GM20000 (cell line): ENCODE measurements around the gene CECR2.

Source experiments
- DNase-seq: peaks from one replicate; pipeline ENCODE4 v3.0.0; 2012; ENCODE audit warnings: low spot score
- CTCF ChIP-seq: IDR thresholded peaks from 2 replicates; pipeline ENCODE4 v1.5.1; 2012; ENCODE audit warnings: mild to moderate bottlenecking, control low read depth; ENCODE audit errors: extremely low read depth, missing control alignments

Gene CECR2

GRCh38 chr22:17373855-17374254 is 4.6 kb downstream of the CECR2 start:
- no peak for DNase-seq
- no peak for TF ChIP-seq CTCF

GRCh38 chr22:17375914-17376614 is 6.8 kb downstream of the CECR2 start:
- no peak for DNase-seq
- TF ChIP-seq CTCF = no peak

- no peak for DNase-seq
- TF ChIP-seq CTCF = no peak
Measured at GRCh38 chr22:17376950-17377349, 7.7 kb downstream of the CECR2 start.

- no peak for DNase-seq
- no peak for TF ChIP-seq CTCF
Measured at GRCh38 chr22:17379944-17380343, 10.7 kb downstream of the CECR2 start.

- no peak for TF ChIP-seq CTCF
- no peak for DNase-seq
Measured at GRCh38 chr22:17380359-17381087, 11.3 kb downstream of the CECR2 start.

- no peak for DNase-seq
- TF ChIP-seq CTCF = no peak
Measured at GRCh38 chr22:17381192-17381913, 12.1 kb downstream of the CECR2 start.
